Transverse colon (tissue), 4 donors: ENCODE data around the gene PIGU. TPM values are rescaled to one million over a fixed set of nuclear protein-coding genes. Genes with fewer than 3 reads are reported as not detected.
"Not testable (repeated sequence)": the region's sequence is repeated elsewhere in the genome, so short reads cannot be mapped to it uniquely, and the experiment has no call there.

ENCODE experiments used
- DNase-seq: peaks from one replicate; pipeline ENCODE4 v3.0.0-alpha.2; 2019
- H3K27ac ChIP-seq, 4 donors: fragments of 200-600 bp; sonication (generic); 2 replicates each; pipeline ENCODE4 v1.5.1; 2016 to 2018; ENCODE audit warnings: inconsistent platforms in 4 of 4
- H3K27me3 ChIP-seq: fragments of 200-600 bp; sonication (generic); 2 replicates; pipeline ENCODE4 v1.5.1; 2017; ENCODE audit warnings: inconsistent platforms
- H3K36me3 ChIP-seq, 4 donors: fragments of 200-600 bp; sonication (generic); 2 replicates each; pipeline ENCODE4 v1.5.1; 2017 to 2019; ENCODE audit warnings: inconsistent platforms in 4 of 4
- H3K4me1 ChIP-seq, 4 donors: fragments of 200-600 bp; sonication (generic); 2 replicates each; pipeline ENCODE4 v1.5.1; 2017 to 2020; ENCODE audit warnings: inconsistent platforms in 4 of 4
- H3K4me3 ChIP-seq, 4 donors: fragments of 200-600 bp; sonication (generic); 1 replicate in 1 of 4; 2 replicates in 3 of 4; pipeline versions ENCODE4 v1.5.1 to v1.6.1; 2017 to 2019; ENCODE audit warnings: inconsistent platforms in 4 of 4
- H3K9me3 ChIP-seq, 2 donors: fragments of 200-600 bp; sonication (generic); 2 replicates each; pipeline ENCODE4 v1.5.1; 2017 to 2019; ENCODE audit warnings: inconsistent platforms in 2 of 2
- EP300 ChIP-seq: sonication (generic); formaldehyde crosslinking; IDR thresholded peaks from one replicate; pipeline ENCODE4 v1.6.1; 2017; ENCODE audit warnings: antibody characterized with exemption, low read depth
- POLR2A ChIP-seq: fragments of 450-650 bp; IDR thresholded peaks from one replicate; pipeline ENCODE4 v1.6.1; 2016; ENCODE audit warnings: antibody characterized with exemption, mild to moderate bottlenecking, moderate library complexity
- POLR2AphosphoS5 ChIP-seq, 3 donors: sonication (generic); formaldehyde crosslinking; IDR thresholded peaks; one replicate each; pipeline ENCODE4 v1.6.1; 2016; ENCODE audit warnings: antibody characterized with exemption in 3 of 3
- WGBS, 2 donors: methylation state at CpG; one replicate each; pipeline ENCODE4 v1.1.5; 2018; ENCODE audit warnings: low coverage in 1 of 2; 5-methylcytosine and 5-hydroxymethylcytosine counted together
- in situ Hi-C, 4 donors: fragments of 200-750 bp; cut with MboI; loops; one replicate each; pipeline versions ENCODE4 v1.15.0 to v1.15.1; 2017; ENCODE audit warnings: low sequenced_read_pairs in 3 of 4, low pct_ligation_motif_present in 1 of 4, low pct_unique_long_range_greater_than_20kb in 1 of 4
- intact Hi-C: fragments of 100-400 bp; cut with DNase I; formaldehyde crosslinking; loops from one replicate; pipeline ENCODE4 v1.15.1; 2023; ENCODE audit warnings: low total_unique reads
- total RNA-seq, 4 donors: library from RNA; depleted of rRNA; stranded (reverse); fragments of >200 nt; gene quantifications; one replicate each; pipeline ENCODE4 v1.1.0, GENCODE V29; 2016
- TF ChIP-seq, protein P1 (sequence below), 5 experiments: fragments of 200-600 bp in 3 of 5; fragments of 450-650 bp in 2 of 5; sonication (generic) in 3 of 5; IDR thresholded peaks; 1 replicate in 2 of 5; 2 replicates in 3 of 5; pipeline ENCODE4 v1.5.1; 2016 to 2017; ENCODE audit warnings: antibody characterized with exemption in 5 of 5, inconsistent platforms in 3 of 5, mild to moderate bottlenecking in 2 of 5, moderate library complexity in 1 of 5

PIGU gene
- total RNA-seq, 4 donors from 2014 or later, result 4.1 to 28.7 (median 16.8) TPM

DNA sequence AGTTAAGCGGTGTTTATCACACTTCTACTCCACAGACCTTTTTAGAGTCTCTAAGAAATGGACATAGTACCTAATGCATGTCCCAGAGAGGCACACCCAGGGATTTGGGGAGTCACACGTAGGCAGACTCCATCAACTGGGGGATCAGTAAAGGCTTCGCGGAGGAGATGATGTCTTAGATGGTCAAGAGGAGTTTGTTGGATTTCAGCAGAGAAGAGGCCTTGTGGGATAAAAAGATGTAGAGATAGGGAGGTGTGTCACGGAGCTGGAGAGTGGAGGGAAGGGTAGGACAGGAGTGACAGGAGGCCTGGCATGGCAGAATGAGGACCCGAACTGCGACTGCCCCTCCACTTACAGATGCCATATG, 151.6 kb downstream of the PIGU start:
- no peaks in the 10 kb centered on the region for H3K9me3 ChIP-seq
- TF ChIP-seq POLR2A, result no peak
- no peak for TF ChIP-seq EP300
- TF ChIP-seq, protein P1, sequence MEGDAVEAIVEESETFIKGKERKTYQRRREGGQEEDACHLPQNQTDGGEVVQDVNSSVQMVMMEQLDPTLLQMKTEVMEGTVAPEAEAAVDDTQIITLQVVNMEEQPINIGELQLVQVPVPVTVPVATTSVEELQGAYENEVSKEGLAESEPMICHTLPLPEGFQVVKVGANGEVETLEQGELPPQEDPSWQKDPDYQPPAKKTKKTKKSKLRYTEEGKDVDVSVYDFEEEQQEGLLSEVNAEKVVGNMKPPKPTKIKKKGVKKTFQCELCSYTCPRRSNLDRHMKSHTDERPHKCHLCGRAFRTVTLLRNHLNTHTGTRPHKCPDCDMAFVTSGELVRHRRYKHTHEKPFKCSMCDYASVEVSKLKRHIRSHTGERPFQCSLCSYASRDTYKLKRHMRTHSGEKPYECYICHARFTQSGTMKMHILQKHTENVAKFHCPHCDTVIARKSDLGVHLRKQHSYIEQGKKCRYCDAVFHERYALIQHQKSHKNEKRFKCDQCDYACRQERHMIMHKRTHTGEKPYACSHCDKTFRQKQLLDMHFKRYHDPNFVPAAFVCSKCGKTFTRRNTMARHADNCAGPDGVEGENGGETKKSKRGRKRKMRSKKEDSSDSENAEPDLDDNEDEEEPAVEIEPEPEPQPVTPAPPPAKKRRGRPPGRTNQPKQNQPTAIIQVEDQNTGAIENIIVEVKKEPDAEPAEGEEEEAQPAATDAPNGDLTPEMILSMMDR (IDR thresholded peaks at IDR 0.05), result no peak
- no peak for DNase-seq
- in situ Hi-C loops, result loop anchor here in 1 of 4 donors (10.0 kb wide), 1 partner anchor 211 kb away; no protein-coding TSS in a partner anchor
- no peak overlapping the region for H3K4me3 ChIP-seq
- H3K27ac ChIP-seq, result peak overlapping the region; percentile 81 to 91 (median 86)
- no peaks in the 10 kb centered on the region for H3K27me3 ChIP-seq
- intact Hi-C loops, result no loop called here
- H3K4me1 ChIP-seq, result peaks cover 40 to 82% (median 47%) of the 10 kb centered on the region in 4 donors
- H3K36me3 ChIP-seq, result peaks cover 0 to 20% (median 8%) of the 10 kb centered on the region in 4 donors
- 55 to 70% methylated on average over 2 to 7 of the region's 7 CpGs for WGBS, 2 donors

DNA sequence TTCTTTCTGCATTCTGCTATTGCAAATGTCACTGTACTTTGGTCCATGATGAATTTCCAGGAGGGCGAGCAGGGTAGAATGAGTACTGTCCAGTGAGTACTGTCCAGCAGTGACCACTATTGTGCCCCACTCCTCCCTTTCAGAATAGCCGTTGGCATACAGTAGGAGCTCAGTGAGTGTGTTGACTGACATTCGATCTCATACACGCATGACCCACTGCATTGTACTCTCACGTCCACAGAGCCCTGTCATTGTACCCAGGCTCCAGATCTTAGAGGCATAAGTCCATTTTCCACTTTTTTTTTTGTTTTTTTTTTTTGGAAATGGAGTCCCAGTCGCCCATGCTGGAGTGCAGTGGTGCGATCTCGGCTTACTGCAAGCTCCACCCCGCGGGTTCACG, 152.5 kb downstream of the PIGU start:
- intact Hi-C loops, result no loop called here
- no peaks in the 10 kb centered on the region for H3K9me3 ChIP-seq
- no peak for TF ChIP-seq POLR2A
- no peak for TF ChIP-seq EP300
- TF ChIP-seq, protein P1 (IDR thresholded peaks at IDR 0.05), result no peak
- TF ChIP-seq POLR2AphosphoS5 (IDR thresholded peaks at IDR 0.05), result no peak
- peaks cover 0 to 13% (median 4%) of the 10 kb centered on the region in 4 donors for H3K36me3 ChIP-seq
- no peaks in the 10 kb centered on the region for H3K27me3 ChIP-seq
- in situ Hi-C loops, result loop anchor here in 3 of 4 donors (10.0 to 25.0 kb wide), 2 partner anchors 210 to 212 kb away; partner anchors contain the start of gene AHCY (in 2 of the 3)
- H3K27ac ChIP-seq, result peak overlapping the region; percentile 81 to 91 (median 86)
- no peak overlapping the region for H3K4me3 ChIP-seq
- 93 to 100% methylated on average over 1 to 11 of the region's 11 CpGs for WGBS, 2 donors
- peaks cover 40 to 74% (median 47%) of the 10 kb centered on the region in 4 donors for H3K4me1 ChIP-seq
- DNase-seq, result no peak

DNA sequence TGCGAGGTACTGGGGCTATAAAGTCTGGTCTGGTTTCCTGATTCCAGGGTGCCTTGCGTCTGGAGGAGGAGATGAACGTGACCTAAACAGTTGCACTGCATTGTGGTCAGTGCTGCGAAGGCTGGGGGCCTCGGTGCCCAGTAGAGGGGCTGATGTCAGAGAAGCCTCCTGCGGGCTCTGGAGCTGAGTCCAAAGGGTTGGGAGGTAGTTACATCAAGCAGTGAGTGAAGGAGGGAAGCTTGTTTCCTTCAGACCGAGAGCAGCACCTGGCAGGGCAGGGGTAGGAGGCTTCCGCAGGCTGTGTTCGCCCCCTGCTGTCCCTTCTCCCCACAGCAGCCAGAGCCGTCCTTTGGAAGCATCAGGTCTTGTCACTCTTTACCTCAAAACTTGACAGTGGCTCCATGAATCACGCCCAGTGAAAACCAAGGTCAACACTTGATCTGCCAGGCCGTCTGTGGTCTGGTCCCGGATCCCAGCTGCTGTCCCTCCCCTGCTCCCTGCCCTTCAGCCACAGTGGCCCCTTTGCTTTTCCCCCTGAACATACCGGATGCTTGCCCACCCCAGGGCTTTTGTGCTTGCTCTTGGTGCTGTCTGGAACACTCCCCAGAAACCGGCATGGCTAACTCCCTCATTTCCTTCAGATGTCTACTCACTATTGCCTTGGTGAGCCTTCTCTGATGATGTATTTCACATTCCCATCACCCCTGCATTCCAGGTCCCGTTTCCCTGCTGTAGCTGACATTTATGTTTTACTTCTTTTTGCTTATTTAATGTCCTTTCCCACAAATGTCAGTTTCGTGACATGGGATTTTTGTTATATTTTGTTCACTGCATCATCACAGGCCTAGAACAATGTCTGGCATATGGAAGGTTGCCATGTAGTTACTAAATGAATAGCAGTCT, 153.7 kb downstream of the PIGU start:
- peaks cover 32 to 74% (median 41%) of the 10 kb centered on the region in 4 donors for H3K4me1 ChIP-seq
- no peaks in the 10 kb centered on the region for H3K27me3 ChIP-seq
- no peaks in the 10 kb centered on the region for H3K9me3 ChIP-seq
- peak overlapping the region in 1 of 4 donors; percentile 4 for H3K4me3 ChIP-seq
- WGBS, 2 donors, result 23 to 32% methylated on average over 8 to 17 of the region's 17 CpGs
- in situ Hi-C loops (loop anchor here in 3 of 4 donors (10.0 to 25.0 kb wide), 2 partner anchors 208 to 211 kb away; partner anchors contain the start of gene AHCY (in 2 of the 3)), intact Hi-C loops (no loop called here)
- no peak for TF ChIP-seq POLR2AphosphoS5 (IDR thresholded peaks at IDR 0.05)
- TF ChIP-seq EP300, result no peak
- TF ChIP-seq, protein P1 (IDR thresholded peaks at IDR 0.05), result peak; percentile 41 to 65 (median 54)
- peak; percentile 18 for TF ChIP-seq POLR2A
- peak overlapping the region; percentile 71 to 91 (median 78) for H3K27ac ChIP-seq
- peak; percentile 72 for DNase-seq
- peaks cover 0 to 13% (median 4%) of the 10 kb centered on the region in 4 donors for H3K36me3 ChIP-seq

DNA sequence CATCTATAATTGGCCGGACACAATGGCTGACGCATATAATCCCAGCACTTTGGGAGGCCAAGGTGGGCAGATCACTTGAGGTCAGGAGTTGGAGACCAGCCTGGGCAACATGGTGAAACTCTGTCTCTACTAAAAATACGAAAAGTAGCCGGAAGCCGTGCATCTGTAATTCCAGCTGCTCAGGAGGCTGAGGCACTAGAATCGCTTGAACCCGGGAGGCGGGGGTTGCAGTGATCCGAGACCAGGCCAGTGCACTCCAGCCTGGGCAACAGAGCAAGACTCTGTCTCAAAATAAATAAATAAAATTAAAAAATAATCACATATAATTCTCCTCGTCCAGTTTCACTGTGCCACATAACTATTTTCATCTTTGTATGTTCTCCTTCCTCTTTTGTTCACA, 157.1 kb downstream of the PIGU start:
- in situ Hi-C loops, result loop anchor here in 3 of 4 donors (10.0 to 25.0 kb wide), 2 partner anchors 205 to 208 kb away; partner anchors contain the start of gene AHCY (in 2 of the 3)
- intact Hi-C loops, H3K27me3 ChIP-seq, H3K27ac ChIP-seq, H3K4me3 ChIP-seq, DNase-seq, H3K9me3 ChIP-seq, H3K36me3 ChIP-seq: not testable (repeated sequence)
- 90 to 91% methylated on average over 7 to 10 of the region's 10 CpGs for WGBS, 2 donors
- H3K4me1 ChIP-seq, result peaks cover 18 to 71% (median 39%) of the 10 kb centered on the region in 4 donors

DNA sequence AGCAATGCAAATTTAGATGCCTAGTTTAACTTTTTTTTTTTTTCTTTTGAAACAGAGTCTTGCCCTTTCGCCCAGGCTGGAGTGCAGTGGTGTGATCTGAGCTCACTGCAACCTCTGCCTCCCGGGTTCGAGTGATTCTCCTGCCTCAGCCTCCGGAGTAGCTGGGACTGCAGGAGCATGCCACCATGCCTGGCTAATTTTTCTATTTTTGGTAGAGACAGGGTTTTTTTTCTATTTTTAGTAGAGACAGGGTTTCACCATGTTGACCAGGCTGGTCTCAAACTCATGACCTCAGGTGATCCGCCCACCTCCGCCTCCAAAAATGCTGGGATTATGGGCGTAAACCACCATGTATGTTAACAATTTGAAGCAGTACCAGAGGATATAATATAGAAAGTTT, 158.0 kb downstream of the PIGU start:
- DNase-seq, H3K4me3 ChIP-seq, intact Hi-C loops, H3K9me3 ChIP-seq, H3K27ac ChIP-seq, H3K27me3 ChIP-seq, H3K36me3 ChIP-seq: not testable (repeated sequence)
- peaks cover 17 to 69% (median 40%) of the 10 kb centered on the region in 4 donors for H3K4me1 ChIP-seq
- 95 to 96% methylated on average over 7 of the region's 7 CpGs for WGBS, 2 donors
- in situ Hi-C loops, result loop anchor here in 2 of 4 donors (25.0 kb wide), 1 partner anchor 207 kb away; the partner anchor contains the start of gene AHCY (in 2 of the 2)
